ENCODE measurements around the gene ERC1.

The ERC1 gene

DNA sequence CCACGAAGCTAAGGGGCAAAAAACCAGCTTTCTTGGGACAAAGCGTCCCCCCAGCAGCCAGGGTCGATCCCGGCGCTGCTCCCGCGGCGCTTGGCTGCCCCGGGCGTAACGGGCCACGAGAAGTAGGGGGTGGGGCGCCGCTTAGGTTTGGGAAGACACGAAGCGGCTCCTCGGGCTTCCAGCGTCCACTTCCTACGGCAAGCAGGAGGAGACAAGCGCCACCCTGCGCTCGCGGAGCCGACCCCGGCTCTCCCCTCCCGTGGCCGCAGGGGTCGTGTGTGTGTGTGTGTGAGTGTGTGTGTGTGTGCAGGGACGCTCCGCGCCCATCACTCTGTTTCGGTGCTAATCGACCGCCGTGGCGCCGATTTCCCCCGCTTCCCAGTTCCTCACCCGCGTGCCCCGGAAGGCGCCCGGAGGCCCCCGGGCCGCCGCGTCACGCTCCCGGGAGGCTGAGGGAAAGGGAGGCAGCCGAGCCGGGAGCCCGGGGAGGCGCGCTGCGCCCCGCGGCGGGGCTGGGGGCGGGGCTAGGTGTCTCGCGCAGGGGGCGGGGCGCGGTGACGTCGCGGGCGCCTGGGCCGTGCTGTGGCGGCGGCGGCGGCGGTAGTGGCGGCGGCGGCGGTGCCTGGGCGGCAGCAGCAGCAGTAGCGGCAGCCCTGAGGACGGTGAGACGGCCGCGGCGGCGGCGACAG, at the start of gene ERC1:
Gene ERC1 (plus strand): TSS at position 563 of the 689 bp plus-strand sequence. CDS start 36,681 bp downstream, outside the sequence.
- peak; percentile 94 to 95 for DNase-seq

- no peak for DNase-seq
These were observed 48.0 kb upstream of the ERC1 start for GRCh38 chr12:943051-943450.

- no peak for DNase-seq
These were observed 46.8 kb upstream of the ERC1 start for GRCh38 chr12:944211-944610.

DNA sequence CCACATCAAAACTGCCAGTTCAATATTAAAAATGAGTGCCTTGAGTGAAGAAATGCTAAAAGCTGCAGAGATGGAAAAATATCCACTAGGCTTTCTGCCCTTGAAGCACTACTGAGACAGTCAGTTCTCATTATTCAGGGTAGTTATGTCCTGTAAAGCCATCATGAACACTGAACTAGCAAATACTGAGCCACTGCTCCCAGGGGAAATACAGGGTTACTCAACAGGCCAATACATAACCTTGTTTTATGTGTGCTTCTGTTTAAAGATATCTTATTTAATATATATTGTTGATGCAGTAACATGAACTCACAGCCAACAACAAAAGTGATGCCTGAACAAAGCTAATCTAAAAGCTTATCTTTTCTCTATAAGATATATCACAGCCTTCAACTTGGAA, 44.8 kb upstream of the ERC1 start:
- no peak for DNase-seq

DNA sequence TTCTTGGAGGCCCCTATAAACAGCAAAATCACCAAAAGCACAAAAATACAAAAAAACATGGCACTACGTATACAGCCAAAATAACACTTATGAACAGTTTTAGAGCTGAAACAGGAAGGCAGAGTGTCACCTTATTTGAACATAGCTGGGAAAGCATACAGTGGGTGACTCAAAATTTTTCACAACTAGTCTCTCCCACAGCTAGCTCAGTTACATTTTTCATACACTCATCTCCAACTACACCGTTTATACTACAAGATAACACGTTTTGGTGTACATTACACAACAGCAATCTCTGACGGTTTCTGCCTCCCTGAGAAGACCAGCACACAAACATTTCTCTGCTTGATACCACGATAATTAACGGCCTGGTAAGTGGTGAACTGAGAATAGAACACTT, 44.4 kb upstream of the ERC1 start:
- no peak for DNase-seq

GRCh38 chr12:948238-948637, 42.8 kb upstream of the ERC1 start:
- DNase-seq, result no peak

- DNase-seq, result peak; percentile 98 to 99
These were observed 41.4 kb upstream of the ERC1 start, which contains the start of gene RAD52 for GRCh38 chr12:949453-950191. Gene RAD52 (minus strand): TSS chr12:949694. CDS start chr12:933058, 16,636 bp downstream.

GRCh38 chr12:951176-951575, 39.8 kb upstream of the ERC1 start:
- DNase-seq, result no peak

- DNase-seq, result no peak
These were observed 37.2 kb upstream of the ERC1 start for GRCh38 chr12:953776-954175.

- no peak for DNase-seq
These were observed 36.3 kb upstream of the ERC1 start for GRCh38 chr12:954741-955140.

GRCh38 chr12:955939-956338, 35.1 kb upstream of the ERC1 start:
- no peak for DNase-seq

- DNase-seq, result no peak
These were observed 32.4 kb upstream of the ERC1 start for GRCh38 chr12:958588-959123.

- DNase-seq, result no peak
These were observed 24.3 kb upstream of the ERC1 start for GRCh38 chr12:966724-967123.

DNA sequence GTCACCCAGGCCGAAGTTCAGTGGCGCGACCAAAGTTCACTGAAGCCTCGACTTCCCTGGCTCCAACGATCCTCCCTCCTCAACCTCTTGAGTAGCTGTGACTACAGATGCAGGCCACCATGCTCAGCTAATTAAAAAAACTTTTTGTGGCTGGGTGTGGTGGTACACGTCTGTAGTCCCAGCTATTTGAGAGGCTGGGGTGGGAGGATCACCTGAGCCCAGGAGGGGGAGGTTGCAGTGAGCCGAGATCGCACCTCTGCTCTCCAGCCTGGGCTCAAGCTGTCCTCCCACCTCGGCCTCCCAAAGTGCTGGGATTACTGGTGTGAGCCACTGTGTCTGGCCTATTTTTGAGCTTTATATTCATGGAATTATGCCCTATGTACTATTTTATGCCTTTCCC, 23.4 kb upstream of the ERC1 start:
- no peak for DNase-seq

DNA sequence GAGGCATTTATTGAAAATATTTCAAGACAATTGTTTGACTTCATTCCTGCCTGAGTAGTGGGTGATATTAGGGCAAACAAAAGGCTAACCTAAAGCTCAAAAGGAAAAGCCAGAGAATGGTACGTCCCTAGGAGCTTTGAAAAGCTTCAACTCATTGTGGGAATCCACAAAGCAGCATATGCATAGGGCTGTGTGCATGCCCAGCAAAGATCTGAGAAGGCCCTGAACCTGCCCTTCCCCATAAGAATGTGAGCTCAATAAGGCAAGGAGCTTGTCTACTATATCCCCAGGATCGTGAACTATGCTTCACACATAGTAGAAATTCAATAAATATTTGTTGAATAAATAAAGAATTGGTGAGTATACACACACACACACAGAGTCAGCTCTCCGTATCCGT, 22.5 kb upstream of the ERC1 start:
- DNase-seq, result no peak

DNA sequence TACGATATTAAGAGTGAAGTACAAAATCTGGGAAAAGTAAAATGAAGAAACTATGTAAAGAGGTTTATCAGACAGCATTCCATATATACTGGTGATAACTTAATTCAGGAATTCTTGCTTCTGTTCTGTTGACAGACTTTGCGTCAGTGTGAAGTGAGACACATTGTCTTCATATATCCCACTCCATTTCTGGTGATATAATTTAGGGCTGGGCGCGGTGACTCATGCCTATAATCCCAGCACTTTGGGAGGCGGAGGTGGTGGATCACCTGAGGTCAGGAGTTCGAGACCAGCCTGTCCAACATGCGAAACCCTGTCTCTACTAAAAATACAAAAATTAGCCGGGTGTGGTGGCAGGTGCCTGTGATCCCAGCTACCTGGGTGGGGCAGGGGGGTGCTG, 21.2 kb upstream of the ERC1 start:
- DNase-seq, result no peak

DNA sequence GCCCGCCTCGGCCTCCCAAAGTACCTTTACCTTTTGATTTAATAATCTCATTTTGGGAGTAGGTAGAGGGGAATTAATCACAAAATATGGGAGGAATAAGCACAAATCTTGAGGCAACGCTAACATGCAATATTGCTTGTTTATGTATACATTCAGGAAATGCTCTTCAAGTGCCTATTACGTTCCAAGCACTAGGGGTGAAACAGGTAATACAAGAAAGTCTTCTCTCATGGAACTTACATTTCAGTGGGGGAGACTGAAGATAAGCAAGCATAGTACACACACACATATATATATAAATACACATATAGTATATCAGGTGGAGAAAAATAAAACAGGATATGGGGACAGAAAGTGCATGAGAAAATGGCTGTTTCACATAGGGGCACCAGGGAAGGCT, 19.0 kb upstream of the ERC1 start:
- DNase-seq, result no peak

DNA sequence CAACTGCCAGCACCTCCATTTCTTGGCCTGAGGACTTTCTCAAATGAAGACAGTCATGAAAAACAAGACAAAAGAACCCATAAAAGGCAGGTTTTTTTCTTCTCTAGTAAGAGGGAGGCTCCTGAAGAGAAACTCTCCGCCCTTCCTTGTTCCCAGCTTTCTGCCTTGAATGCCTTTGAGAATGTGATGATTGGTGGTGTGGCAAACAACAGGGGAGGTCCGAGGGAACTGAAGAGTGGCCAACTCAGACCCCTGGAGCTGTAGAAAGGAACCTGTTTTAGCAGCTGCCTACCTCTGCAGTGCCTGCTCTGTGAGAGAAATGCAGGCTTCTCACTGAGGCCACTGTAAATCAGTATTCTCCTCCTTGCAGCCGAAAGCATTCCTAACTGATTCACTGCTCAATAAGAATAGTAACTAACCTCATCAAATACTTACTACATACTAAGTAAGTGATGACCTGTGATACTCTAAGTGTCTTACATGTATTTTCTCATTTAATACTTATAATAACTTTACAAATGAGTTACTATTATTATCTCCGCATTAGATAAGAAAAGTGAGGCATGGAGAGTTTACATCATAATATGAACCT, 16.7 kb upstream of the ERC1 start:
- no peak for DNase-seq

- DNase-seq, result no peak
These were observed 14.4 kb upstream of the ERC1 start for GRCh38 chr12:976644-977043.

DNA sequence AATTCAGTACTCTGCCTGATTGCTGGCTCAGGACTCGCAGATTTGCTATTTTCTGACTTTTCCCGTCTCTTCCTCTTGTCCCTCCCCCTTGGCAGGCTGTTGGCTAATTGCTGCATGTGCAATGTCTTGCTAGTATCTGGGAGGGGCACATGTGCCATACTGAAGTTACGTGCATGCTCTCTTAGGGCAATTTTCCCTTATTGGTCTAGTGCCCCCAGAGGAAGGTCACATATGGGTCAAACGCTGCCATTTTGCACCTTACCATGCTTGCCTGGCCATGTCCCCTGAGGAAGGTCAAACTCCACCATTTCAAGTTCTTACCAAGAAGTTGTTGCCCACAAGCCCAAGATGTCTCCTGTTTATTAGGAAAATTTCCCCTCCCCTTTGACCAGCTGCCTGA, 13.9 kb upstream of the ERC1 start:
- DNase-seq, result no peak

GRCh38 chr12:979349-979748, 11.7 kb upstream of the ERC1 start:
- DNase-seq, result no peak

DNA sequence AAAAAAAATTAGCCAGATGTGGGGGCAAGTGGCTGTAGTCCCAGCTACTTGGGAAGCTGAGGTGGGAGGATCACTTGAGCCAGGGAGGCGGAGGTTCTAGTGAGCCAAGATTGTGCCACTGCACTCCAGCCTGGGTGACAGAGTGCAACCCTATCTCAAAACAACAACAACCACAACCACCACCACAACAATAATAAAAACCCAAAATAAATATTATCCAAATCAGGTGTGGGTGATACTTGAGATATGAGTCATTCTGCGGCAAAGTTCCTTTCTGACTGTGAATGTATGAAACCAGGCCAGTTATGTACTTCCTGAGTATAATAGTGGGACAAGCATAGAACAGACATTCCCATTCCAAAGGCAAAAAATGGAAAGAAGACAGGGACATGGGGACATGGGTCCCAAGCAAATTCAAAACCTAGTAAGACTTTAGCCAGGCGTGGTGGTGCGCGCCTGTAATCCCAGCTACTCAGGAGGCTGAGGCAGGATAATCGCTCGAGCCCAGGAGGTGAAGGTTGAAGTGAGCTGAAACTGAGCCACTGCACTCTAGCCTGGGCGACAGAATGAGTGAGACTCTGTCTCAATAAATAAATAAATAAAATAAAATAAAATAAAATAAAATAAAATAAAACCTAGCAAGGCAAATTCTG, 9.7 kb upstream of the ERC1 start:
- DNase-seq, result no peak

- DNase-seq, result no peak
These were observed 9.1 kb upstream of the ERC1 start for GRCh38 chr12:981961-982360.
